ENCODE results near the gene CFL1. TPM values are rescaled to one million over a fixed set of nuclear protein-coding genes. Genes with fewer than 3 reads are reported as not detected.

CFL1 gene
- total RNA-seq, 2 donors from 2014 or later: 697 to 707 TPM

GRCh38 chr11:65890324-65891218 is 32.6 kb upstream of the CFL1 start, which contains the start of gene CCDC85B:
Gene CCDC85B, plus strand, starts transcription at chr11:65890673. Its CDS starts 111 bp downstream, at chr11:65890784.
- intact Hi-C loops (cut with DNase I): no loop called here
- DNase-seq (ENCODE audit: low spot score): peak; percentile 100

GRCh38 chr11:65888163-65888814 is 30.3 kb upstream of the CFL1 start, which contains the start of gene FIBP:
Gene FIBP, minus strand, starts transcription at chr11:65888471. Its CDS starts 53 bp downstream, at chr11:65888418.
- intact Hi-C loops (cut with DNase I): loop anchor here in 1 of 2 donors (10.0 kb wide), 1 partner anchor 77 kb away; the partner anchor contains the start of gene SART1
- DNase-seq (ENCODE audit: low spot score): peak; percentile 99

- DNase-seq (ENCODE audit: low spot score): no peak
- intact Hi-C loops (cut with DNase I): loop anchor here in 1 of 2 donors (10.0 kb wide), 1 partner anchor 77 kb away; the partner anchor contains the start of gene SART1
Measured at GRCh38 chr11:65887723-65888162, 29.8 kb upstream of the CFL1 start.

- DNase-seq (ENCODE audit: low spot score): no peak
- intact Hi-C loops (cut with DNase I): loop anchor here in 1 of 2 donors (10.0 kb wide), 1 partner anchor 78 kb away; the partner anchor contains the start of gene SART1
Measured at GRCh38 chr11:65886826-65887722, 29.1 kb upstream of the CFL1 start.

GRCh38 chr11:65885808-65886536 is 28.0 kb upstream of the CFL1 start:
- intact Hi-C loops (cut with DNase I): loop anchor here in 1 of 2 donors (2.0 to 10.0 kb wide), 2 partner anchors 79 to 103 kb away; partner anchors contain the start of gene SART1
- DNase-seq (ENCODE audit: low spot score): no peak

- intact Hi-C loops (cut with DNase I): loop anchor here in 1 of 2 donors (2.0 to 10.0 kb wide), 2 partner anchors 80 to 104 kb away; partner anchors contain the start of gene SART1
- DNase-seq (ENCODE audit: low spot score): no peak
Measured at GRCh38 chr11:65885231-65885630, 27.3 kb upstream of the CFL1 start.

- intact Hi-C loops (cut with DNase I): loop anchor here (2.0 to 10.0 kb wide), 3 partner anchors 80 to 104 kb away; partner anchors contain the start of gene SART1 (in 1 of the 2)
Measured at GRCh38 chr11:65884716-65885092, 26.7 kb upstream of the CFL1 start.

GRCh38 chr11:65883786-65884715 is 26.1 kb upstream of the CFL1 start:
- intact Hi-C loops (cut with DNase I): loop anchor here (2.0 to 10.0 kb wide), 3 partner anchors 81 to 105 kb away; partner anchors contain the start of gene SART1 (in 1 of the 2)
- no peak for DNase-seq (ENCODE audit: low spot score)

More at GRCh38 chr11:65884716-65885092, 26.7 kb upstream of the CFL1 start:
- DNase-seq (ENCODE audit: low spot score): peak; percentile 91

GRCh38 chr11:65883058-65883761 is 25.2 kb upstream of the CFL1 start:
- intact Hi-C loops (cut with DNase I): loop anchor here (5.0 to 10.0 kb wide), 2 partner anchors 82 to 104 kb away; partner anchors contain the start of gene SART1 (in 1 of the 2)
- no peak for DNase-seq (ENCODE audit: low spot score)

GRCh38 chr11:65882120-65883057 is 24.4 kb upstream of the CFL1 start:
- no peak for DNase-seq (ENCODE audit: low spot score)
- intact Hi-C loops (cut with DNase I): loop anchor here (5.0 to 10.0 kb wide), 2 partner anchors 82 to 105 kb away; partner anchors contain the start of gene SART1 (in 1 of the 2)

- intact Hi-C loops (cut with DNase I): loop anchor here (5.0 to 10.0 kb wide), 2 partner anchors 84 to 106 kb away; partner anchors contain the start of gene SART1 (in 1 of the 2)
- no peak for DNase-seq (ENCODE audit: low spot score)
Measured at GRCh38 chr11:65880844-65881421, 23.0 kb upstream of the CFL1 start.

- no peak for DNase-seq (ENCODE audit: low spot score)
- intact Hi-C loops (cut with DNase I): loop anchor here (5.0 to 10.0 kb wide), 2 partner anchors 85 to 107 kb away; partner anchors contain the start of gene SART1 (in 1 of the 2)
Measured at GRCh38 chr11:65880027-65880426, 22.0 kb upstream of the CFL1 start.

- no peak for DNase-seq (ENCODE audit: low spot score)
- intact Hi-C loops (cut with DNase I): loop anchor here (5.0 to 10.0 kb wide), 2 partner anchors 85 to 108 kb away; partner anchors contain the start of gene SART1 (in 1 of the 2)
Measured at GRCh38 chr11:65879617-65880016, 21.6 kb upstream of the CFL1 start, which contains the start of gene CTSW. Gene CTSW, plus strand, starts transcription at chr11:65879837. Its CDS starts 18 bp downstream, at chr11:65879855.

Data from posterior vena cava (tissue), 2 donors.